ENCODE measurements around the gene NTRK2.

Gene NTRK2

DNA sequence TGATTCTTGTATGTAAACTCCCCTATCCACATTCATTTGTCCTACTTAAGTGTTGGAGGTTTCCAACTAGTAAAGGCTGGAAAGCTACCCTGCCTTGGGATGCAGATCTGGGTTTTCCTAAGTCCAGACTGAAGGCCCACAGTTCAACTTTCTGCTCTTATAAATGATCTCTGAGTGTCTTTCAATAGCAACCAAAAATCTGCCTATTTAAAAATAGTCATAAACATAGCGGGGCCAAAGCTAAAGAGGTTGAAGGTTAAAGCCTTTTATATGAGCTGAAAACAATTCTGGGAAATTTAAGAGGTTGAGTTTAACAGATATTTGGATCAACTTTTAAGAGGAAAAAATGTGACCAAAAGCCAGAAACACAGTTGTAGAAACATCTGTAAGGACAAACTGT is 87.2 kb downstream of the NTRK2 start:
- no peak for DNase-seq (ENCODE audit: extremely low read depth, low read depth)
- TF ChIP-seq, protein P1, sequence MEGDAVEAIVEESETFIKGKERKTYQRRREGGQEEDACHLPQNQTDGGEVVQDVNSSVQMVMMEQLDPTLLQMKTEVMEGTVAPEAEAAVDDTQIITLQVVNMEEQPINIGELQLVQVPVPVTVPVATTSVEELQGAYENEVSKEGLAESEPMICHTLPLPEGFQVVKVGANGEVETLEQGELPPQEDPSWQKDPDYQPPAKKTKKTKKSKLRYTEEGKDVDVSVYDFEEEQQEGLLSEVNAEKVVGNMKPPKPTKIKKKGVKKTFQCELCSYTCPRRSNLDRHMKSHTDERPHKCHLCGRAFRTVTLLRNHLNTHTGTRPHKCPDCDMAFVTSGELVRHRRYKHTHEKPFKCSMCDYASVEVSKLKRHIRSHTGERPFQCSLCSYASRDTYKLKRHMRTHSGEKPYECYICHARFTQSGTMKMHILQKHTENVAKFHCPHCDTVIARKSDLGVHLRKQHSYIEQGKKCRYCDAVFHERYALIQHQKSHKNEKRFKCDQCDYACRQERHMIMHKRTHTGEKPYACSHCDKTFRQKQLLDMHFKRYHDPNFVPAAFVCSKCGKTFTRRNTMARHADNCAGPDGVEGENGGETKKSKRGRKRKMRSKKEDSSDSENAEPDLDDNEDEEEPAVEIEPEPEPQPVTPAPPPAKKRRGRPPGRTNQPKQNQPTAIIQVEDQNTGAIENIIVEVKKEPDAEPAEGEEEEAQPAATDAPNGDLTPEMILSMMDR (IDR thresholded peaks at IDR 0.05; ENCODE audit: low read depth, low read length) = no peak

GRCh38 chr9:84758817-84759216 is 89.3 kb downstream of the NTRK2 start:
- TF ChIP-seq, protein P1 (IDR thresholded peaks at IDR 0.05; ENCODE audit: low read depth, low read length) = no peak
- no peak for DNase-seq (ENCODE audit: extremely low read depth, low read depth)

DNA sequence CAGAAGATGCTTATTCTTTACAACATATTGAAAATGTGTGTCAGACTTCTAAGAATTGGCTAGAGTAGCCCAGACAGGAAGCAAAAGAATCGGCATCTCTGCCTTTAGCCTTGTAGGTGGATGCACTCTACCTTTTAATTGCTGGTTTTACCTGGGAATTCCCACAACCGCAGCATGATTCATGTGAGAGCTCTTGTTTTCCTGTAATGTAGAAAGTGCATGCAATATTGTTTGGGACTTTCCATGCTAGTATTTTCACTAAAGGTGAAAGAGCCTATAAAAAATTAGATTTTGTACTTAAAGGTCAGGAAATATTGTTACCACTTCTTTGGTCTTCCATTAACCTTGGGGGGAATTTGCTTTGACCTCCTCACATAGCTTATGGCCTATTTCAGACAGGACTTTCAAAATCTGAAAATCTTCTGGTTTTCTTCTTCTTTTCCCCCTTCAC is 89.8 kb downstream of the NTRK2 start:
- DNase-seq (ENCODE audit: extremely low read depth, low read depth) = no peak
- TF ChIP-seq, protein P1 (IDR thresholded peaks at IDR 0.05; ENCODE audit: low read depth, low read length) = no peak

DNA sequence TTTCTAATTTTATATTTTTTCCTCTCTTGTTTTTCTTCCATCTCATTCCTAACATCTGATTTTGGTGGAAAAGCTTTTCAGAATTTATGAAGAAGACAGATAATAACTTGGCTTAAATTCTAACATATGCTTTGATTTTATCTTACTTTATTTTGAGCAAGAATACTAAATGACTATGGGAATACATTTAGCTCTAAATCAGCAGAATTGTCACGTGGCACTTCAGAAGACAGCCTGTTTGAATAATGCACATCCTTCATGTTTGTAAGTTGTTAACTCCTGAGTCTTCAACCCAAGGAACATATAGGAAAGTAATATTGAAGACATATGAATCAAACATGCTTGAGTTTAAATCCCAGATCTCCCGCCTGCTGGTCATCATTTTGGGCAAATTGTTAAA is 90.3 kb downstream of the NTRK2 start:
- TF ChIP-seq, protein P1 (IDR thresholded peaks at IDR 0.05; ENCODE audit: low read depth, low read length) = no peak
- no peak for DNase-seq (ENCODE audit: extremely low read depth, low read depth)

DNA sequence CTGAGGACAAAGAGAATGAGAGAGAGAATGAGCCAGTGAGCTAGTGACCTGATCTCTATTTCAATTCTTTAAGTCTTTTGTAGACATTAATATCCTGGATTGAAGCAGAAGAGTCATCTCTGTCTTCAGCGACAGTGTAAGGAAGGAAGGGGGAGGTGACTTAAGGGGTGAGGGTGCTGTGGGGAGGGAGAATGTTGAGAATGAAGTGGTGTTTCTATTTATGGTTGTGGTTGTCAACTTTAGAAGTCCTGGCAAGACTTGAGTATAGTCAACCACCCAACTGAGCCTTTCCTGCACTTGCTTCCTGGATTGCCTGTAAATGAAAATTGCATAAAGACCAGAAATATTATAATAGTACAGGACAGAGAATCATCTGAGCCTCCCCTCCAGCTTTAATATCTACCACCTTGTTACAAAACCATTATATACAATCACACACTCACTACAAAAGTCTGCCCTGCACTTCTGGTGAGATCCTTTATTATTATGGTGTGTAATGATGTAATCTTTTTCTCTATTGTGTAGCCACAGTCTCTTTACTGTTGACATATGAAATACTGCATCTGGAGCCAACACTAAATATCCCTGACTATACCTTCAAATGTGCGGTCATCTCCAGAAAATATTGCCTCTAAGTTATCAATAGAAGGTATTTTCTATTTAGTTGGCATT is 91.7 kb downstream of the NTRK2 start:
- DNase-seq (ENCODE audit: extremely low read depth, low read depth) = no peak
- TF ChIP-seq, protein P1 (IDR thresholded peaks at IDR 0.05; ENCODE audit: low read depth, low read length) = no peak

DNA sequence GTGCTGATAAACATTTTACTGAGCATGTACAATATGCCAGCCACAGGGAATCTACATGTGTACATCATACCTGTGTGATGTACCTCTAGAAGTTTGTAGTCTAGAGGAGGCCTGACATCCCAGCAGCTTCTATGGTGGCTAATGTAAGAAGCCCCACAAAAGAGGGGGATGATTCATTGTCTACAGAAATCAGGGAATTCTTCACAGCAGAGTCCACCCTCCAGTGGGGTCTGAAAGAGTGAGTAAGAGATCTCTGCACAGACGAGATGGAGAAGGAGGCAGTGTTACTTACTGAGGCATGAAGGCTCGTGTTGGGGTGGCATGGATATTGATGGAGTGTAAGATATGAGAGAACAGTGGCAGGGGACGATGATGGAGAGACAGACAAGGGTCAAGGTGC is 103.0 kb downstream of the NTRK2 start:
- TF ChIP-seq, protein P1 (IDR thresholded peaks at IDR 0.05; ENCODE audit: low read depth, low read length) = no peak
- DNase-seq (ENCODE audit: extremely low read depth, low read depth) = no peak

- DNase-seq (ENCODE audit: extremely low read depth, low read depth) = no peak
- TF ChIP-seq, protein P1 (IDR thresholded peaks at IDR 0.05; ENCODE audit: low read depth, low read length) = no peak
Measured at GRCh38 chr9:84773022-84773421, 103.5 kb downstream of the NTRK2 start.
